Measurements from ENCODE around the gene CDC42SE2.

The CDC42SE2 gene

DNA sequence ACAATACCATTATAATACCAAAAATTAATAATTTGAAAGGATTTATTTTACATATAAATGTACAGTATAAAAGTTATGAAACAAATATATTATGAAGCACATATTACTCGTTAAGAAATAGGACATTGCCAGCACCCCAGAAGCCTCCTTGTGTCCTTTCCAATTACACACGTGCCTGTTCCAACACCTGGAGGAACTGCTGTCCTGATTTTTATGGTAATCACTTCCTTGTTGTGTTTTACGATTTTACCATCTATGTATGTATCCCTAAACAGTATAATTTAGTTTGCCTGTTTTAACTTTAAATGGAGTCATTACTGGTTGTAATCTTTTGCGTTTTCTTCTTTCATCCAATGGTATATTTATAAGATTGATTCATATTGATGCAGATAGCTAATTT, 105.0 kb downstream of the CDC42SE2 start:
- no peaks in the 10 kb centered on the region for H3K9me2 ChIP-seq (replicated peaks; ENCODE audit: low read depth, low read length)
- H3K4me1 ChIP-seq (ENCODE audit: insufficient read depth, low read length, poor library complexity, severe bottlenecking): peaks cover 4% of the 10 kb centered on the region
- H3K9ac ChIP-seq (ENCODE audit: low read depth, low read length, poor library complexity, severe bottlenecking): no peak overlapping the region
- H3K79me2 ChIP-seq (ENCODE audit: insufficient read depth, low read length): peaks cover 67% of the 10 kb centered on the region
- H3K4me3 ChIP-seq (ENCODE audit: low read length, poor library complexity, severe bottlenecking): no peak overlapping the region
- H3K4me2 ChIP-seq (ENCODE audit: low read depth, low read length, poor library complexity, severe bottlenecking): no peak overlapping the region
- H3K27me3 ChIP-seq (ENCODE audit: insufficient read depth, low read length, poor library complexity, severe bottlenecking): no peaks in the 10 kb centered on the region
- no peak overlapping the region for H2AFZ ChIP-seq (ENCODE audit: low read length)
- H3K36me3 ChIP-seq (ENCODE audit: insufficient read depth, low read length): no peaks in the 10 kb centered on the region
- peaks cover 2% of the 10 kb centered on the region for H4K20me1 ChIP-seq (ENCODE audit: insufficient read depth, low read length, poor library complexity, severe bottlenecking)
- H3K9me3 ChIP-seq (ENCODE audit: insufficient read depth, low read depth, low read length): no peaks in the 10 kb centered on the region
- H3F3A ChIP-seq (ENCODE audit: low read depth): no peaks in the 10 kb centered on the region
- no peak for TF ChIP-seq EZH2phosphoT487 (IDR thresholded peaks at IDR 0.05; ENCODE audit: borderline replicate concordance)
- TF ChIP-seq, protein P1, sequence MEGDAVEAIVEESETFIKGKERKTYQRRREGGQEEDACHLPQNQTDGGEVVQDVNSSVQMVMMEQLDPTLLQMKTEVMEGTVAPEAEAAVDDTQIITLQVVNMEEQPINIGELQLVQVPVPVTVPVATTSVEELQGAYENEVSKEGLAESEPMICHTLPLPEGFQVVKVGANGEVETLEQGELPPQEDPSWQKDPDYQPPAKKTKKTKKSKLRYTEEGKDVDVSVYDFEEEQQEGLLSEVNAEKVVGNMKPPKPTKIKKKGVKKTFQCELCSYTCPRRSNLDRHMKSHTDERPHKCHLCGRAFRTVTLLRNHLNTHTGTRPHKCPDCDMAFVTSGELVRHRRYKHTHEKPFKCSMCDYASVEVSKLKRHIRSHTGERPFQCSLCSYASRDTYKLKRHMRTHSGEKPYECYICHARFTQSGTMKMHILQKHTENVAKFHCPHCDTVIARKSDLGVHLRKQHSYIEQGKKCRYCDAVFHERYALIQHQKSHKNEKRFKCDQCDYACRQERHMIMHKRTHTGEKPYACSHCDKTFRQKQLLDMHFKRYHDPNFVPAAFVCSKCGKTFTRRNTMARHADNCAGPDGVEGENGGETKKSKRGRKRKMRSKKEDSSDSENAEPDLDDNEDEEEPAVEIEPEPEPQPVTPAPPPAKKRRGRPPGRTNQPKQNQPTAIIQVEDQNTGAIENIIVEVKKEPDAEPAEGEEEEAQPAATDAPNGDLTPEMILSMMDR (conservative IDR thresholded peaks at IDR 0.05; ENCODE audit: low read length): no peak

DNA sequence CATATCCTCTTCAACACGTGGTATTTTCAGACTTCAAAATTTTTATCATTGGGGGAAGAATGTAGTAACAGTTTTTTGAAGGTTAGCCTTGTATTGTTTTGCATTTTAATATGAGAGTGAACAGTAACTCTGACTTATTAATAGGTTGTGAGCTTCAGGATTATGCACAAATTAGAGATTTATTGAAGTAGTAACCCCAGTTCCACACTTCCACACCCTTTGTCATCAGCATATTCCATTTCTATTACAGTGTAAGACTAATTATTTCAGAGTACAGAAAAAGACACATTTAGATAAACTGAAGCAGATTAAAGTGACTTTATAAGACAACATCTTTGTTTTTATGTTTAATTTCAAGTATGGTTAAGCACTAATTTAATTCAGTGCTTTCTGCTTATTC, 105.7 kb downstream of the CDC42SE2 start:
- Histone ChIP-seq H3K4me1 (ENCODE audit: insufficient read depth, low read length, poor library complexity, severe bottlenecking) (peaks cover 2% of the 10 kb centered on the region), H3K79me2 (ENCODE audit: insufficient read depth, low read length) (peaks cover 60% of the 10 kb centered on the region), H4K20me1 (ENCODE audit: insufficient read depth, low read length, poor library complexity, severe bottlenecking) (peaks cover 2% of the 10 kb centered on the region), H3K9me3 (ENCODE audit: insufficient read depth, low read depth, low read length) (no peaks in the 10 kb centered on the region), H3K9me2 (replicated peaks; ENCODE audit: low read depth, low read length) (no peaks in the 10 kb centered on the region), H3K36me3 (ENCODE audit: insufficient read depth, low read length) (no peaks in the 10 kb centered on the region), H3K4me3 (ENCODE audit: low read length, poor library complexity, severe bottlenecking) (no peak overlapping the region), H3K9ac (ENCODE audit: low read depth, low read length, poor library complexity, severe bottlenecking) (no peak overlapping the region), H3K27me3 (ENCODE audit: insufficient read depth, low read length, poor library complexity, severe bottlenecking) (no peaks in the 10 kb centered on the region), H3K4me2 (ENCODE audit: low read depth, low read length, poor library complexity, severe bottlenecking) (no peak overlapping the region), H2AFZ (ENCODE audit: low read length) (no peak overlapping the region), H3F3A (ENCODE audit: low read depth) (no peaks in the 10 kb centered on the region)
- TF ChIP-seq EZH2phosphoT487 (IDR thresholded peaks at IDR 0.05; ENCODE audit: borderline replicate concordance): no peak
- TF ChIP-seq, protein P1 (conservative IDR thresholded peaks at IDR 0.05; ENCODE audit: low read length): no peak

DNA sequence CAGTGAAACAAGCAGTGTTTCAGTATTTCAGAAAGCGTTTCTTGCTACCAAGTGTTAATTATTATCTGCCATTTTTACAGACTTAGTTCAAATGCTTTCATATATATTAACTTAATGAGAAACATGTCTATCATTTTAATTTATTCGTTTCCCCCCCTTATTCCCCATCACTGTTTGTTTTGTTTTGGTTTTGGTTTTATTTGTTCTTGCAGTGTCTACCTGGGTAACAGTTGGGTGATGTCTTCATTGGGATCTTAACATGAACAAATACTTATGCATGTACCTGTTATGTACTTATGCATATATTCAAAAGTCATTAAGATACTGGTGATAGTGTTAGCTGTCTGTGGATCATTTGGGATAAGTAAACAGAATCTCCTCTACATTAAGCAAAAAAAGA, 108.0 kb downstream of the CDC42SE2 start:
- Histone ChIP-seq H3K27me3 (ENCODE audit: insufficient read depth, low read length, poor library complexity, severe bottlenecking) (no peaks in the 10 kb centered on the region), H3K9ac (ENCODE audit: low read depth, low read length, poor library complexity, severe bottlenecking) (no peak overlapping the region), H2AFZ (ENCODE audit: low read length) (no peak overlapping the region), H3F3A (ENCODE audit: low read depth) (no peaks in the 10 kb centered on the region), H3K4me3 (ENCODE audit: low read length, poor library complexity, severe bottlenecking) (no peak overlapping the region), H3K9me2 (replicated peaks; ENCODE audit: low read depth, low read length) (no peaks in the 10 kb centered on the region), H4K20me1 (ENCODE audit: insufficient read depth, low read length, poor library complexity, severe bottlenecking) (peaks cover 2% of the 10 kb centered on the region), H3K4me1 (ENCODE audit: insufficient read depth, low read length, poor library complexity, severe bottlenecking) (no peaks in the 10 kb centered on the region), H3K9me3 (ENCODE audit: insufficient read depth, low read depth, low read length) (no peaks in the 10 kb centered on the region), H3K36me3 (ENCODE audit: insufficient read depth, low read length) (no peaks in the 10 kb centered on the region), H3K79me2 (ENCODE audit: insufficient read depth, low read length) (peaks cover 65% of the 10 kb centered on the region), H3K4me2 (ENCODE audit: low read depth, low read length, poor library complexity, severe bottlenecking) (no peak overlapping the region)
- no peak for TF ChIP-seq EZH2phosphoT487 (IDR thresholded peaks at IDR 0.05; ENCODE audit: borderline replicate concordance)
- TF ChIP-seq, protein P1 (conservative IDR thresholded peaks at IDR 0.05; ENCODE audit: low read length): no peak

Measured in Loucy (cell line).